Measurements from ENCODE around the gene GALNT15.

Gene GALNT15

GRCh38 chr3:16143861-16144447 lies 30.5 kb upstream of the GALNT15 start:
- H3K4me3 ChIP-seq (ENCODE audit: low read depth, low read length), result no peak overlapping the region
- TF ChIP-seq, protein P1, sequence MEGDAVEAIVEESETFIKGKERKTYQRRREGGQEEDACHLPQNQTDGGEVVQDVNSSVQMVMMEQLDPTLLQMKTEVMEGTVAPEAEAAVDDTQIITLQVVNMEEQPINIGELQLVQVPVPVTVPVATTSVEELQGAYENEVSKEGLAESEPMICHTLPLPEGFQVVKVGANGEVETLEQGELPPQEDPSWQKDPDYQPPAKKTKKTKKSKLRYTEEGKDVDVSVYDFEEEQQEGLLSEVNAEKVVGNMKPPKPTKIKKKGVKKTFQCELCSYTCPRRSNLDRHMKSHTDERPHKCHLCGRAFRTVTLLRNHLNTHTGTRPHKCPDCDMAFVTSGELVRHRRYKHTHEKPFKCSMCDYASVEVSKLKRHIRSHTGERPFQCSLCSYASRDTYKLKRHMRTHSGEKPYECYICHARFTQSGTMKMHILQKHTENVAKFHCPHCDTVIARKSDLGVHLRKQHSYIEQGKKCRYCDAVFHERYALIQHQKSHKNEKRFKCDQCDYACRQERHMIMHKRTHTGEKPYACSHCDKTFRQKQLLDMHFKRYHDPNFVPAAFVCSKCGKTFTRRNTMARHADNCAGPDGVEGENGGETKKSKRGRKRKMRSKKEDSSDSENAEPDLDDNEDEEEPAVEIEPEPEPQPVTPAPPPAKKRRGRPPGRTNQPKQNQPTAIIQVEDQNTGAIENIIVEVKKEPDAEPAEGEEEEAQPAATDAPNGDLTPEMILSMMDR (IDR thresholded peaks at IDR 0.05; ENCODE audit: low read depth, low read length, missing control alignments), result no peak
- DNase-seq (ENCODE audit: low read depth), result no peak

DNA sequence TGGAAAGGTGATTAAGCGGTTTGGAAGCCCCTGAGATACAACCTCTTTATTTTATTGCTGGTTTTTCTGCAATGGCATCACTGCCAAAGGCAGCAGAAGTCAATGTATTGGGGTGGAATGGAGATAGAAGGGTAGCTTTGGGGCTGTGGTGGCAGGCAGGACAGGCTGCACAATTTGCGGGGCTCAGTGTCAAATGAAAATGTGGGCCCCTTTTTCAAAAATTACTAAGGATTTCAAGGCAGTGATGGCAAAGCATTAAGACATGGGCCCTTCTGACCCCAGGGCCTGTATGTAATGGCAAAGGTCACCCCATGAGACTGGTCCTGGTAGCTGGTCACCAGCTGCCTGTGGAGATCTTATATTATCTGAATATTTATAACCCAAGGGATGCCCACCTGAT lies 29.3 kb upstream of the GALNT15 start:
- no peak overlapping the region for H3K4me3 ChIP-seq (ENCODE audit: low read depth, low read length)
- DNase-seq (ENCODE audit: low read depth), result no peak
- TF ChIP-seq, protein P1 (IDR thresholded peaks at IDR 0.05; ENCODE audit: low read depth, low read length, missing control alignments), result no peak

DNA sequence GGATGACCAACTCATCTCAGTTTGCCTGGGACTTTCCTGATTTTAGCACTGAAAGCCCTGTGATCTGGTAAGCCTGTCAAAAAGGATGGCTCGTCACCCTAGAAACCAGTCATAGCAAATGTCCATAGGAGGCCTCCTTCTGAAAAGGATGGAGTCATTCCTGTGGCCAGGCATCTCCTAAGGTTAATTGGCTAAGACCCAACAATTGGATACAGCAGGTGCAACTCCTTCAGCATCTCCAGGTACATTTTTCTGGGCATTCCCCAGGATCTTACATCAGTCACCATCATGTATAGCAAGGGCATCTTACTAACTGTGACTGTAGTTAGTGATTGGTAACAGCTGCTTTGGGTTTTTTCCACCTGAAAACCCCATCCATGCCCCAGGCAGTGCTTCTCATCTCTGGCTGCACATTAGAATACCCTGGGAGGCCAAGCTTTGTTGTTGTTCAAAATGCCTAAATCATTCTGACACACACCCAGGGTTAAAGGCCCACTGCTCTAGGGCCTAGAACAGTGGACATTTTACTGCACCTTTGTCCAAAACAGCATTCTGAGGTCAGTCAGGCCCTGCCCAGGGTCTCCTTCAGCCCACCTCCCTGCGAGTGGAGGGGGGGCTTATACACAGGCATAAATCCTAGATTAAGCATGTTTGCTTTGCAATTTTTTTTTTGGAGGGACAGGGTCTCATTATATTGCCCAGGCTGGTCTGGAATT lies 28.3 kb upstream of the GALNT15 start:
- no peak overlapping the region for H3K4me3 ChIP-seq (ENCODE audit: low read depth, low read length)
- TF ChIP-seq, protein P1 (IDR thresholded peaks at IDR 0.05; ENCODE audit: low read depth, low read length, missing control alignments), result no peak
- no peak for DNase-seq (ENCODE audit: low read depth)

DNA sequence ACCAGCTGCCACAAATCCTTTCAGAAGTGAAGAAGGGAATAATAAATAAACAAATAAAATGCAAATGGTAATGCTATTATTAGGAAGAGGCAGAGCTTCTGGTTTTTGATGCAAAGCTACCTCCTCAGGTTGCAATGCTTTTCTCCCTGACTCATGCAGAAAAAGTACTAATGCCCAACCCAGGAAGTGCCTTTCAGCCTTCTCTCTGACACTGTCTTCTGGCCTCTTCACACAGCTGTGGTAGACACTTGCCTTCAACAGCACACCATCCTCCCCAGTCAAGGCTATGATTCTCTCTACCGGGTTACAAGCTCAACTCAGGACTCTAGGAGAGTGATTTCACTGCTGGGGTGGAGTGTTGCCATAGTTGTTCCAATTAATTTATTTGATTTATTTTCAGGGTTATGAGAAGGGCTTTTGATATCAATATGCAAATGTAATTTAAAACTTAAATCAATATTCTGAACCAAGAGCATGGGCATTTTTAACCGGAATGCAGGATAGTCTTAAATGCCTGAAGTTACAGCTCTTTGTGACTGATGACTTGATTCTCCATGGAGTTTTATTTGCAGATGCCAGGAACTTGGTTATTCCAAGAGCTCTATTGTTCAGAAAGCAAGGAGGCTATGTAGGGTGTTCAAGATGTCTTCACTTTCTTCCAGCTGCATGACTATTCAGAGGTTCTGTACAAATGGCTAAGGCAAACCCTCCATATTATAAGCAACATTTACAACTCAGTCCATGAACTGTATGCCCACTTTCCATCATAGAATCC lies 27.1 kb upstream of the GALNT15 start:
- H3K4me3 ChIP-seq (ENCODE audit: low read depth, low read length), result no peak overlapping the region
- TF ChIP-seq, protein P1 (IDR thresholded peaks at IDR 0.05; ENCODE audit: low read depth, low read length, missing control alignments), result no peak
- no peak for DNase-seq (ENCODE audit: low read depth)

GRCh38 chr3:16148213-16148612 lies 26.3 kb upstream of the GALNT15 start:
- no peak overlapping the region for H3K4me3 ChIP-seq (ENCODE audit: low read depth, low read length)
- no peak for DNase-seq (ENCODE audit: low read depth)
- TF ChIP-seq, protein P1 (IDR thresholded peaks at IDR 0.05; ENCODE audit: low read depth, low read length, missing control alignments), result no peak

DNA sequence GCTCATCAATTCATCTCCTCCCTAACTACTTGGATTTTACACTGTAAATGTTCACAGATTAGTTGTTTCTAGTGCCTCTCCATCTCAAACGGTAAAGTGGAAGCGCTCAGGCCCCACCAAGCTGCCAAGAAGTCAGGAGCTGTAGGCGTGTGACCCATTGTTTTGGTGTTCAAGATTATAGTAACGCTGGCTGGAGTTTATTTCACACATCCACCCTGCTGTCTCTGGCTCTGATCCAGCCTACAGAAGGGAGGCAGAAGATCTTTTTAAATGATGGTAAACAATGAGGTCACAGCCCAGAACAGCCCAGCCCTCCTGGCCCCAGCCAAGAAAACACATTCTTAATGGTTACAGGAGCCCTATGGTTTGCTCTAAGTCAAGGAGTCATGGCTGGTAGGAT lies 25.7 kb upstream of the GALNT15 start:
- no peak for DNase-seq (ENCODE audit: low read depth)

More for the DNA sequence above, 25.7 kb upstream of the GALNT15 start:
- TF ChIP-seq, protein P1 (IDR thresholded peaks at IDR 0.05; ENCODE audit: low read depth, low read length, missing control alignments), result no peak
- H3K4me3 ChIP-seq (ENCODE audit: low read depth, low read length), result no peak overlapping the region

Measured in GM12864 (cell line).